ENCODE data around the gene COL20A1. TPM values are rescaled to one million over a fixed set of nuclear protein-coding genes. Genes with fewer than 3 reads are reported as not detected.

The COL20A1 gene
- total RNA-seq, 1 experiment from 2014 or later = 2.3 TPM

DNA sequence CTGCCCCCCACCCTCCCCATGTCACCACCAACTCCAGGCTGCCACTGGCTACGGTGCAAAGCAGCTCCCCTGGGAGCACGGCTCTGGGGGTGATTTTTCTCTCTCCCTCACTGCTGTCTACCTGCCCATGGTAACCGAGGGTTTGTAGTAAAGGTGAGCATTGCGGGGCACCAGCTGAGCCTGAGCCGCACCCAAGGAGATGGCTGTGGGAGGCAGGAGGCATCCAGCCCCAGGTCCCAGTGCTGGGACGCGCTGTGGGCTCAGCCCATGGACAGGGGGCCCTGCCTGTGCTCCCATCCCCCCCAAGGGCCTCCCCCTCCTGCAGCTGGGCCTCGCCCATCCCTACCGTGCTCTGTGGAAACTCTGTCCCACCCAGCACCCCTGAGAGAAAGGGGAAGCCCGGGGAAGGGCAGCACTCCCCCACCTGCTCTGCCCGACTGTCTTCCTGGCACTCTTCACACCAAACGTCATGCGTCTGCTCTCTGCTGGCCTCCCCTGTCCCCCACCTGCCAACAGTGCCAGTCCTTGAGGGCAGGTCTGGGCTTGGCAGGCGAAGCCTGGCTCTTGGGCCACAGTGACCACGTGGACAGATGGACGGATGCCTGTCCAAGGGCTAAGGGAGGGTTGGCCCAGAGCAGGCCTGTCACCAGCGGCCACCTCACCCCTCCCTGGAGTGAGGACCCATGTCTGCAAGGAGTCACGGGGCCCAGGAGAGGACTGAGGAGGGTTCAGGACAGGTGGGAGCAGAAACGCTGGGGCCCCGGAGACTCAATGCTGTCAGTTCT, 72.0 kb downstream of the COL20A1 start:
- Histone ChIP-seq H3K23me2 (ENCODE audit: insufficient read length, low read depth, low read length, poor library complexity, severe bottlenecking) (peaks cover 6% of the 10 kb centered on the region), H2BK5ac (ENCODE audit: insufficient read length, low read length) (no peak overlapping the region), H3K79me2 (ENCODE audit: insufficient read depth, low read length) (no peaks in the 10 kb centered on the region), H2BK12ac (ENCODE audit: insufficient read length, low read depth, low read length) (no peak overlapping the region), H2BK20ac (ENCODE audit: low read depth, low read length, poor library complexity, severe bottlenecking) (no peak overlapping the region), H3K79me1 (ENCODE audit: insufficient read depth, low read depth, low read length, poor library complexity, severe bottlenecking) (no peaks in the 10 kb centered on the region), H3K4me2 (ENCODE audit: insufficient read depth, insufficient read length, low read length) (no peak overlapping the region), H3K14ac (ENCODE audit: insufficient read depth, low read length) (no peak overlapping the region; the same call in 1 of the 2 replicates), H4K20me1 (ENCODE audit: control insufficient read depth, insufficient read depth, insufficient read length) (peaks cover 2% of the 10 kb centered on the region), H2AFZ (ENCODE audit: low read length) (no peak overlapping the region), H3K4me1 (ENCODE audit: insufficient read depth, low read length) (no peaks in the 10 kb centered on the region; the same call in 1 of the 2 replicates), H2AK5ac (ENCODE audit: insufficient read length, low read length) (no peak overlapping the region), H4K91ac (ENCODE audit: insufficient read length, low read depth, low read length) (no peak overlapping the region), H3K23ac (ENCODE audit: insufficient read length, low read depth, low read length) (no peak overlapping the region), H3K4ac (ENCODE audit: low read depth, low read length) (no peak overlapping the region), H3T11ph (ENCODE audit: low read length) (no peak overlapping the region), H4K8ac (replicated peaks; ENCODE audit: insufficient read length, low read depth, low read length) (no peak overlapping the region), H2BK15ac (ENCODE audit: low read depth, low read length) (no peak overlapping the region), H3K56ac (ENCODE audit: insufficient read length, low read depth, low read length) (no peak overlapping the region), H3K18ac (ENCODE audit: insufficient read length, low read depth, low read length) (no peak overlapping the region), H4K5ac (ENCODE audit: insufficient read length, low read depth, low read length) (no peak overlapping the region), H3K27me3 (ENCODE audit: insufficient read depth, low read length) (no peaks in the 10 kb centered on the region; the same call in 1 of the 2 replicates), H2BK120ac (ENCODE audit: low read depth, low read length, poor library complexity, severe bottlenecking) (no peak overlapping the region), H3K9ac (ENCODE audit: extremely low read depth, insufficient read length, low read length) (no peak overlapping the region), H3K9me3 (ENCODE audit: control insufficient read depth, low read depth, low read length) (no peaks in the 10 kb centered on the region), H3K27ac (ENCODE audit: insufficient read length, low read depth, low read length) (no peak overlapping the region)
- Mint-ChIP-seq H3K4me1 (peaks cover 13 to 27% of the 10 kb centered on the region in 2 experiments), H3K9me3 (no peaks in the 10 kb centered on the region; a peak in 1 of 5 replicates), H3K36me3 (ENCODE audit: insufficient read depth in 1 of 3, low read depth in 3 of 3) (no peaks in the 10 kb centered on the region), H3K4me3 (no peak overlapping the region), H3K27me3 (ENCODE audit: low read depth) (peaks cover 26% of the 10 kb centered on the region), H3K27ac (no peak overlapping the region; a peak in 1 of 7 replicates)
- TF ChIP-seq, protein P1, sequence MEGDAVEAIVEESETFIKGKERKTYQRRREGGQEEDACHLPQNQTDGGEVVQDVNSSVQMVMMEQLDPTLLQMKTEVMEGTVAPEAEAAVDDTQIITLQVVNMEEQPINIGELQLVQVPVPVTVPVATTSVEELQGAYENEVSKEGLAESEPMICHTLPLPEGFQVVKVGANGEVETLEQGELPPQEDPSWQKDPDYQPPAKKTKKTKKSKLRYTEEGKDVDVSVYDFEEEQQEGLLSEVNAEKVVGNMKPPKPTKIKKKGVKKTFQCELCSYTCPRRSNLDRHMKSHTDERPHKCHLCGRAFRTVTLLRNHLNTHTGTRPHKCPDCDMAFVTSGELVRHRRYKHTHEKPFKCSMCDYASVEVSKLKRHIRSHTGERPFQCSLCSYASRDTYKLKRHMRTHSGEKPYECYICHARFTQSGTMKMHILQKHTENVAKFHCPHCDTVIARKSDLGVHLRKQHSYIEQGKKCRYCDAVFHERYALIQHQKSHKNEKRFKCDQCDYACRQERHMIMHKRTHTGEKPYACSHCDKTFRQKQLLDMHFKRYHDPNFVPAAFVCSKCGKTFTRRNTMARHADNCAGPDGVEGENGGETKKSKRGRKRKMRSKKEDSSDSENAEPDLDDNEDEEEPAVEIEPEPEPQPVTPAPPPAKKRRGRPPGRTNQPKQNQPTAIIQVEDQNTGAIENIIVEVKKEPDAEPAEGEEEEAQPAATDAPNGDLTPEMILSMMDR (conservative IDR thresholded peaks at IDR 0.05) = no peak
- WGBS (ENCODE audit: extremely low coverage, insufficient read length, low lambda C conversion rate) = no CpG with 5 or more reads among the region's 20 CpGs
- no peak for DNase-seq

All from H9 (cell line).